Panc1 (cell line): ENCODE data around the gene ARID5B. TPM values are rescaled to one million over a fixed set of nuclear protein-coding genes. Genes with fewer than 3 reads are reported as not detected.

Source experiments
- ATAC-seq: fragments of 200-7000 bp; cut with Tn5 transposase; 2 replicates; pipeline ENCODE4 v1.9.1; 2020; ENCODE audit warnings: mild to moderate bottlenecking, moderate library complexity
- BruUV-seq: library from RNA; stranded (reverse); fragments of 400-500 nt; replicated peaks from 2 replicates; lab custom pipeline; 2021; lab: Mats Ljungman, UMichigan
- CTCF ChIA-PET: fragments of 300-600 bp; sonication (Branson Sonifier 250); formaldehyde crosslinking; loops from one replicate; lab custom pipeline; 2022; ENCODE audit warnings: antibody characterized with exemption; lab: Charles Lee
- POLR2A ChIA-PET: fragments of 300-600 bp; sonication (Branson Sonifier 250); formaldehyde crosslinking; loops from one replicate; lab custom pipeline; 2022; ENCODE audit warnings: antibody characterized with exemption; lab: Charles Lee
- DNase-seq: peaks from one replicate; pipeline ENCODE4 v3.0.0-alpha.2; 2010; ENCODE audit warnings: low read depth, low spot score
- H3K27ac ChIP-seq: 2 replicates; pipeline ENCODE4 v1.5.1; 2011; ENCODE audit warnings: mild to moderate bottlenecking, low read length, inconsistent platforms
- H3K27me3 ChIP-seq: fragments of 200-500 bp; sonication (Bioruptor generic); 2 replicates; pipeline ENCODE4 v1.6.0; 2014; ENCODE audit warnings: low read length, inconsistent platforms; ENCODE audit not compliant: control insufficient read depth, insufficient read depth
- H3K36me3 ChIP-seq: fragments of 200-500 bp; sonication (Bioruptor generic); 2 replicates; pipeline ENCODE4 v1.5.1; 2014; ENCODE audit warnings: inconsistent platforms, mild to moderate bottlenecking, low read length, moderate library complexity; ENCODE audit not compliant: control insufficient read depth, insufficient read depth
- H3K4me1 ChIP-seq: 2 replicates; pipeline ENCODE4 v1.5.1; 2011; ENCODE audit warnings: inconsistent platforms, mild to moderate bottlenecking, low read length, moderate library complexity; ENCODE audit not compliant: control insufficient read depth, insufficient read depth
- H3K4me3 ChIP-seq, 2 experiments: 2 replicates each; pipeline ENCODE4 v1.5.1; 2011 to 2012; ENCODE audit warnings: low read depth in 2 of 2, low read length in 2 of 2, mild to moderate bottlenecking in 2 of 2, inconsistent platforms in 1 of 2, moderate library complexity in 1 of 2
- H3K9me3 ChIP-seq: fragments of 200-500 bp; sonication (Bioruptor generic); 2 replicates; pipeline ENCODE4 v1.5.1; 2014; ENCODE audit warnings: low read depth, mild to moderate bottlenecking, inconsistent platforms, low read length, moderate library complexity; ENCODE audit not compliant: control insufficient read depth, insufficient read depth
- CTCF ChIP-seq: fragments of 450-650 bp; IDR thresholded peaks from 2 replicates; pipeline ENCODE4 v1.5.1; 2017; ENCODE audit warnings: mild to moderate bottlenecking
- POLR2AphosphoS5 ChIP-seq: IDR thresholded peaks from 2 replicates; pipeline ENCODE4 v1.6.1; 2012; ENCODE audit warnings: mild to moderate bottlenecking, low read depth, low read length, moderate library complexity
- REST ChIP-seq, 2 experiments: IDR thresholded peaks; 2 replicates each; pipeline ENCODE4 v1.6.1; 2011 to 2012; ENCODE audit warnings: low read depth in 2 of 2, control low read depth in 1 of 2, low read length in 1 of 2, mild to moderate bottlenecking in 1 of 2, moderate library complexity in 1 of 2; ENCODE audit not compliant: insufficient read depth in 1 of 2
- SIN3A ChIP-seq: IDR thresholded peaks from 2 replicates; pipeline ENCODE4 v1.6.1; 2012; ENCODE audit warnings: low read depth, mild to moderate bottlenecking, low read length, moderate library complexity, borderline replicate concordance; ENCODE audit not compliant: insufficient read depth
- TCF7L2 ChIP-seq: IDR thresholded peaks from 2 replicates; pipeline ENCODE4 v1.6.1; 2011; ENCODE audit warnings: mild to moderate bottlenecking, low read depth, low read length, inconsistent platforms
- in situ Hi-C: cut with HindIII; loops from 2 replicates; pipeline ENCODE4 v1.10.0; 2016; ENCODE audit warnings: low sequenced_read_pairs, low pct_unique_long_range_greater_than_20kb
- intact Hi-C: fragments of 100-400 bp; cut with micrococcal nuclease; formaldehyde crosslinking; loops from one replicate; pipeline ENCODE4 v1.10.0; 2022; ENCODE audit not compliant: unreplicated experiment
- total RNA-seq: library from RNA; stranded (reverse); gene quantifications from one replicate; pipeline ENCODE4 v1.2.1, GENCODE V29; 2021; ENCODE audit not compliant: unreplicated experiment

Gene ARID5B
- total RNA-seq, 1 experiment from 2014 or later, result 22.7 TPM

DNA sequence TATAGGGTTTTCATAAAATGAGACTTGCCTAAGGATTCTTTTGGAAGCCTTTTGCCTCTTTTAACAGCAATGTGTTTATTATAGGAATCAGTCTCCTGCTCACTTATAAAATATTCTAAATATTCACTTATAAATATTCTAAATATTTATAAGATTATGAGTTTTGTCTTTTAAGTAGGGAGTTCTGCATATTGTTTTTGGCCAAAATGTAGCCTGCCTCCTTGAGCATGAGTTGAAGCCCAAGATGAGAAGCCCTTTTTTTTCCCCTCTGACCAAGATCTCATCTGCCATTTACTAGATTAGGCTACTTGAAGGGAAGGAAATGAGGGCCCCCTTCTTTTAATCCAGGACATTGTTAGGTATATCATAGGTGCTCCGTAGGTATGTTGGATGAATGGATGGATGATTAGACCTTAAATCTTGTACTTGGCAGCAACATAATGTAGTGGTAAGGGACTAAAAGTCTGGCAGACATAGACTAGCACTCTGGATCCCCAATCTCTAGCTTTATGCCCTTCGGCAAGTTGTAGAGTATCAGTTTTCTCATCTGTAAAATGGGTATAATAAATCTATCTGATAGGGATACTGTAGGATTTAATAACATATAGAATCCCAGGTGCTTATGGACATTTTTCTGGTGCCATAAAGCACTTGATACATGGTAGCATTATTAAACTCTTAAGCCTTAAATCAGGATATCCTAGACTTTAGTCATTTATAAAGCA lies 59.1 kb downstream of the ARID5B start:
- POLR2A ChIA-PET, result no interaction called here
- peak overlapping the region; percentile 11; the same call in 1 of the 2 replicates for H3K27ac ChIP-seq
- TF ChIP-seq SIN3A, result no peak
- no peak for TF ChIP-seq POLR2AphosphoS5
- no peak for TF ChIP-seq TCF7L2
- TF ChIP-seq REST (IDR thresholded peaks at IDR 0.05; ENCODE audit: insufficient read depth in 1 of 2, low read depth in 2 of 2, low read length in 1 of 2), result no peak
- DNase-seq (no peak), ATAC-seq (no peak)
- no peaks in the 10 kb centered on the region for H3K27me3 ChIP-seq
- intact Hi-C loops, result no loop called here
- CTCF ChIA-PET, result no interaction called here
- no peak overlapping the region for H3K4me3 ChIP-seq
- no peaks in the 10 kb centered on the region for H3K9me3 ChIP-seq
- in situ Hi-C loops, result no loop called here
- BruUV-seq, result no TSS peak
- peaks cover 7% of the 10 kb centered on the region; the same call in 1 of the 2 replicates for H3K4me1 ChIP-seq
- no peaks in the 10 kb centered on the region for H3K36me3 ChIP-seq

DNA sequence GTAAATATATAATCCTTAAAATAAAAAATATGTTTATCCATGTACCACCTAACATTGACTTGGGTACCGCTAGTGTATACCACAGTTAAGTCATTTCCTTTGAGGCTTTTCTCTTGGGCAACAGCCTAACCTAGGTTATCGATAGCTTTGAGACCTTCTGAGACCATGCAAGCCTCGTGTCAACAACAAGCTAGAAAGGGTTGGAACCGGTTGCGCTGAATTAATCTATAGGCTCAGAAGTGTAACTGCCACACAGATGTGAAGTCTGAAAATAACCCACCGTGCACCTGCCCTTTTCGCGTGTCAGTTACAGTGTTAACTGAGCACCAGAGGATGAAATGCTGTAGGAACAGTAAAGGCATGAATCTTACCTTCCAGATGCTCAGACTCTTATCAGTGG lies 59.8 kb downstream of the ARID5B start:
- Histone ChIP-seq H3K4me3 (no peak overlapping the region), H3K4me1 (peaks cover 7% of the 10 kb centered on the region; the same call in 1 of the 2 replicates), H3K27ac (no peak overlapping the region), H3K27me3 (no peaks in the 10 kb centered on the region), H3K9me3 (no peaks in the 10 kb centered on the region), H3K36me3 (no peaks in the 10 kb centered on the region)
- ATAC-seq (no peak), DNase-seq (no peak)
- TF ChIP-seq CTCF (no peak), TCF7L2 (no peak), REST (IDR thresholded peaks at IDR 0.05; ENCODE audit: insufficient read depth in 1 of 2, low read depth in 2 of 2, low read length in 1 of 2) (no peak), POLR2AphosphoS5 (no peak), SIN3A (no peak)
- no TSS peak for BruUV-seq
- in situ Hi-C loops, result no loop called here
- intact Hi-C loops, result no loop called here
- CTCF ChIA-PET, result no interaction called here
- POLR2A ChIA-PET, result no interaction called here
